Body of pancreas (tissue), 4 donors: ENCODE results near the gene NBEA.

Source experiments
- POLR2A ChIP-seq, 3 donors: fragments of 450-650 bp; IDR thresholded peaks; one replicate each; pipeline ENCODE4 v1.6.1; 2016; ENCODE audit warnings: antibody characterized with exemption in 3 of 3, mild to moderate bottlenecking in 2 of 3
- TF ChIP-seq, protein P1 (sequence below), 7 experiments: fragments of 450-650 bp in 4 of 7; fragments of 200-600 bp in 3 of 7; sonication (generic) in 3 of 7; IDR thresholded peaks; one replicate each; pipeline ENCODE4 v1.5.1; 2016 to 2019; ENCODE audit warnings: antibody characterized with exemption in 7 of 7

DNA sequence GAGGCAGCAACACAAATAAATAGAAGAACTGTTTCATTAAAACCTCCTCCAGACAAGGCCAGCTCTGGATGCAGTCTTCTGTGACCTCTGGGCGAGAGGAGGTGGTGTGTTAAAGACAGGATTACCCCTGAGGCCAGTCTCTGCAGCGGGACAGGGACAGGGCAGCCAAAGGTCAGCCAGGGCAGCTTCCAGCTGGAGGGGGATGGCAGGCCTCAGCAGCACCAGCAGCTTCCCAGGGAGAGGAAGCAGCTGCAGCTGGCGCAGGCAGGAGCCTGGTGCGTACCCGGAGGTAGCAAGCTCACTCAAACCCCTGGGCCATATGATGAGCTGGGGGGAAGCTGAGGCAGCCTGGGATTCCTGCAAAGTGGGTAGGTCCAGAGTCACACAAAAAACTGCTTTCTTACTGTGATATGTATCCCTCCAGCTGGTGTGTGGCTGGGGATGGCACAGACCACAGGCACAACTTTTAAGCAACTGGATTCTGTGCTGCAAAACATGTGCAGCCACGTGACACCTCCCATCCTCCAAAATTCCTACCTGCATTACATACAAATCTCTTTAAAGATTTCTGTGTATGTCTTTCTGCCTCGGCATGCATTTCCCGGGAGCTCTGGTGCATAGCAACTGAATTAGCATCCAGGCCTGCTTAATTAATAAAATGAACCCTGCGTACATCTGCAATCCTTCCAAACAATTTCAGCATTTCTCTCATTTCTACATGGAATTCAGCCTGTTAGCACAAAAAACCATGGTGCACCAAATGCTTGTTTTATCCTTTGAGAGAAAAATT lies 772.7 kb downstream of the NBEA start:
- TF ChIP-seq, protein P1, sequence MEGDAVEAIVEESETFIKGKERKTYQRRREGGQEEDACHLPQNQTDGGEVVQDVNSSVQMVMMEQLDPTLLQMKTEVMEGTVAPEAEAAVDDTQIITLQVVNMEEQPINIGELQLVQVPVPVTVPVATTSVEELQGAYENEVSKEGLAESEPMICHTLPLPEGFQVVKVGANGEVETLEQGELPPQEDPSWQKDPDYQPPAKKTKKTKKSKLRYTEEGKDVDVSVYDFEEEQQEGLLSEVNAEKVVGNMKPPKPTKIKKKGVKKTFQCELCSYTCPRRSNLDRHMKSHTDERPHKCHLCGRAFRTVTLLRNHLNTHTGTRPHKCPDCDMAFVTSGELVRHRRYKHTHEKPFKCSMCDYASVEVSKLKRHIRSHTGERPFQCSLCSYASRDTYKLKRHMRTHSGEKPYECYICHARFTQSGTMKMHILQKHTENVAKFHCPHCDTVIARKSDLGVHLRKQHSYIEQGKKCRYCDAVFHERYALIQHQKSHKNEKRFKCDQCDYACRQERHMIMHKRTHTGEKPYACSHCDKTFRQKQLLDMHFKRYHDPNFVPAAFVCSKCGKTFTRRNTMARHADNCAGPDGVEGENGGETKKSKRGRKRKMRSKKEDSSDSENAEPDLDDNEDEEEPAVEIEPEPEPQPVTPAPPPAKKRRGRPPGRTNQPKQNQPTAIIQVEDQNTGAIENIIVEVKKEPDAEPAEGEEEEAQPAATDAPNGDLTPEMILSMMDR (IDR thresholded peaks at IDR 0.05): no peak
- TF ChIP-seq POLR2A (IDR thresholded peaks at IDR 0.05): no peak
